Embryonic facial prominence (tissue), 1 donor: Measurements from ENCODE around the gene MB21D2.

Experiments
- DNase-seq: peaks from one replicate; pipeline ENCODE4 v3.0.0-alpha.2; 2016; ENCODE audit errors: extremely low spot score

MB21D2 gene

GRCh38 chr3:192890347-192891335 is 27.0 kb downstream of the MB21D2 start:
- no peak for DNase-seq

- no peak for DNase-seq
These were observed 28.0 kb downstream of the MB21D2 start for GRCh38 chr3:192889679-192890078.

GRCh38 chr3:192888190-192888589 is 29.5 kb downstream of the MB21D2 start:
- no peak for DNase-seq

- DNase-seq, result no peak
These were observed 30.0 kb downstream of the MB21D2 start for GRCh38 chr3:192887701-192888100.

- no peak for DNase-seq
These were observed 30.6 kb downstream of the MB21D2 start for GRCh38 chr3:192887047-192887446.

GRCh38 chr3:192884777-192885773 is 32.6 kb downstream of the MB21D2 start:
- DNase-seq, result no peak

GRCh38 chr3:192883512-192883911 is 34.1 kb downstream of the MB21D2 start:
- DNase-seq, result no peak

GRCh38 chr3:192881159-192881786 is 36.4 kb downstream of the MB21D2 start:
- no peak for DNase-seq

- DNase-seq, result no peak
These were observed 37.3 kb downstream of the MB21D2 start for GRCh38 chr3:192880313-192880712.

GRCh38 chr3:192879346-192880031 is 38.2 kb downstream of the MB21D2 start:
- DNase-seq, result no peak

GRCh38 chr3:192875971-192876565 is 41.6 kb downstream of the MB21D2 start:
- no peak for DNase-seq

- DNase-seq, result no peak
These were observed 46.8 kb downstream of the MB21D2 start for GRCh38 chr3:192870822-192871221.

GRCh38 chr3:192869131-192870031 is 48.3 kb downstream of the MB21D2 start:
- no peak for DNase-seq

- DNase-seq, result no peak
These were observed 50.0 kb downstream of the MB21D2 start for GRCh38 chr3:192867645-192868044.

- DNase-seq, result no peak
These were observed 50.9 kb downstream of the MB21D2 start for GRCh38 chr3:192866804-192867203.

- DNase-seq, result no peak
These were observed 52.7 kb downstream of the MB21D2 start for GRCh38 chr3:192864941-192865340.

GRCh38 chr3:192863091-192863420 is 54.6 kb downstream of the MB21D2 start:
- no peak for DNase-seq

GRCh38 chr3:192862408-192863090 is 55.1 kb downstream of the MB21D2 start:
- DNase-seq, result no peak

- no peak for DNase-seq
These were observed 55.7 kb downstream of the MB21D2 start for GRCh38 chr3:192861972-192862371.
